Measurements from ENCODE around the gene GLRX3. TPM values are rescaled to one million over a fixed set of nuclear protein-coding genes. Genes with fewer than 3 reads are reported as not detected.

GLRX3 gene
- total and polyA plus RNA-seq, 2 of the 13 experiments (the other 11 are each of a cell fraction or from before 2014, with no cell fraction given), result 91.4 to 135 TPM

GRCh38 chr10:130202984-130203621 is 66.9 kb downstream of the GLRX3 start:
- ChIA-PET CTCF (ENCODE audit: low intra/inter-chr PET ratio, low total read pairs) (no interaction called here), POLR2A (no interaction called here)
- H4K20me1 ChIP-seq (ENCODE audit: insufficient read depth, low read length), result 0 out of 2 replicates have a peak, but pooled peaks cover 2% of the 10 kb centered on the region
- ATAC-seq (no peak), DNase-seq (ENCODE audit: low spot score) (no peak), FAIRE-seq (no peak)
- no TSS peak for BruUV-seq (replicated peaks)
- intact Hi-C loops (cut with micrococcal nuclease; ENCODE audit: unreplicated experiment), result no loop called here
- no peak for TF ChIP-seq SATB2 (CRISPR knock-in tag; IDR thresholded peaks at IDR 0.05)
- peak; percentile 78 for TF ChIP-seq HNRNPL (IDR thresholded peaks at IDR 0.05; ENCODE audit: low read depth, low read length)
- TF ChIP-seq HNRNPLL (IDR thresholded peaks at IDR 0.05; ENCODE audit: low read depth, low read length, poor library complexity, severe bottlenecking), result peak; percentile 63
- TF ChIP-seq AGO2 (optimal IDR thresholded peaks at IDR 0.05; ENCODE audit: low read depth, low read length), result peak; percentile 42
- 86% methylated on average over 19 of the region's 29 CpGs for WGBS (ENCODE audit: low lambda C conversion rate)
- no peak overlapping the region for H3K4me2 ChIP-seq (ENCODE audit: low read depth, low read length)
- H3K9me3 ChIP-seq (ENCODE audit: low read length), result no peaks in the 10 kb centered on the region
- peaks cover 0 to 8% of the 10 kb centered on the region in 2 experiments; a peak in 2 of 5 replicates for H3K27me3 ChIP-seq (ENCODE audit: control insufficient read depth in 1 of 2, insufficient read depth in 2 of 2, low read length in 2 of 2)
- in situ Hi-C loops (cut with HindIII; ENCODE audit: extremely low pct_ligation_motif_present, low pct_unique_long_range_greater_than_20kb), result no loop called here
- H3K9ac ChIP-seq (ENCODE audit: insufficient read depth, low read depth, low read length), result no peak overlapping the region
- H3K36me3 ChIP-seq (replicated peaks in 1 of 2; ENCODE audit: control insufficient read depth in 1 of 2, insufficient read depth in 2 of 2, low read length in 2 of 2), result no peaks in the 10 kb centered on the region
- H3K79me2 ChIP-seq (ENCODE audit: insufficient read depth, low read length), result no peaks in the 10 kb centered on the region
- no peak overlapping the region for H2AFZ ChIP-seq (ENCODE audit: low read length)
- no peak overlapping the region for H3K27ac ChIP-seq (ENCODE audit: extremely low read length, insufficient read depth, low read length)
- H3K4me1 ChIP-seq (ENCODE audit: insufficient read depth, low read length), result no peaks in the 10 kb centered on the region
- no peak overlapping the region for H3K4me3 ChIP-seq (replicated peaks in 1 of 3; ENCODE audit: insufficient read depth in 1 of 3, low read depth in 2 of 3, low read length in 3 of 3)

GRCh38 chr10:130203626-130204025 is 67.4 kb downstream of the GLRX3 start:
- BruUV-seq (replicated peaks), result no TSS peak
- no peak for TF ChIP-seq HOMEZ (CRISPR knock-in tag; IDR thresholded peaks at IDR 0.05; ENCODE audit: low read depth)
- TF ChIP-seq POGK (CRISPR knock-in tag; conservative IDR thresholded peaks at IDR 0.05), result no peak
- TF ChIP-seq HNF4A (CRISPR knock-in tag; IDR thresholded peaks at IDR 0.05), result no peak
- no peak for TF ChIP-seq MLLT10 (CRISPR knock-in tag; IDR thresholded peaks at IDR 0.05)
- no peak for TF ChIP-seq GATA4 (IDR thresholded peaks at IDR 0.05; ENCODE audit: borderline replicate concordance, low read depth)
- TF ChIP-seq CENPT (CRISPR knock-in tag; IDR thresholded peaks at IDR 0.05; ENCODE audit: low read depth), result no peak
- TF ChIP-seq ZNF414 (CRISPR knock-in tag; IDR thresholded peaks at IDR 0.05), result no peak
- TF ChIP-seq HDAC6 (IDR thresholded peaks at IDR 0.05; ENCODE audit: low read depth, low read length), result no peak
- no peak for TF ChIP-seq NR1H2 (CRISPR knock-in tag; IDR thresholded peaks at IDR 0.05; ENCODE audit: borderline replicate concordance, low read depth)
- no peak for TF ChIP-seq ZNF839 (CRISPR knock-in tag; IDR thresholded peaks at IDR 0.05; ENCODE audit: borderline replicate concordance)
- TF ChIP-seq ZNF501 (CRISPR knock-in tag; IDR thresholded peaks at IDR 0.05), result no peak

More at GRCh38 chr10:130203626-130204025, 67.4 kb downstream of the GLRX3 start:
- Histone ChIP-seq H3K36me3 (replicated peaks in 1 of 2; ENCODE audit: control insufficient read depth in 1 of 2, insufficient read depth in 2 of 2, low read length in 2 of 2) (no peaks in the 10 kb centered on the region), H3K4me1 (ENCODE audit: insufficient read depth, low read length) (no peaks in the 10 kb centered on the region), H3K4me3 (replicated peaks in 1 of 3; ENCODE audit: insufficient read depth in 1 of 3, low read depth in 2 of 3, low read length in 3 of 3) (no peak overlapping the region), H3K79me2 (ENCODE audit: insufficient read depth, low read length) (no peaks in the 10 kb centered on the region), H4K20me1 (ENCODE audit: insufficient read depth, low read length) (0 out of 2 replicates have a peak, but pooled peaks cover 2% of the 10 kb centered on the region), H3K27me3 (ENCODE audit: control insufficient read depth in 1 of 2, insufficient read depth in 2 of 2, low read length in 2 of 2) (peaks cover 0 to 8% of the 10 kb centered on the region in 2 experiments; a peak in 2 of 5 replicates), H3K9me3 (ENCODE audit: low read length) (no peaks in the 10 kb centered on the region), H2AFZ (ENCODE audit: low read length) (no peak overlapping the region), H3K4me2 (ENCODE audit: low read depth, low read length) (no peak overlapping the region), H3K27ac (ENCODE audit: extremely low read length, insufficient read depth, low read length) (no peak overlapping the region), H3K9ac (ENCODE audit: insufficient read depth, low read depth, low read length) (no peak overlapping the region)
- POLR2A ChIA-PET, result no interaction called here
- CTCF ChIA-PET (ENCODE audit: low intra/inter-chr PET ratio, low total read pairs), result no interaction called here
- FAIRE-seq (no peak), DNase-seq (ENCODE audit: low spot score) (no peak), ATAC-seq (no peak)
- 41% methylated on average over 17 of the region's 18 CpGs for WGBS (ENCODE audit: low lambda C conversion rate)
- in situ Hi-C loops (cut with HindIII; ENCODE audit: extremely low pct_ligation_motif_present, low pct_unique_long_range_greater_than_20kb), result no loop called here
- intact Hi-C loops (cut with micrococcal nuclease; ENCODE audit: unreplicated experiment), result no loop called here

All from HepG2 (cell line).